GM19324 (cell line): ENCODE measurements around the gene KCNMA1.
A peak's percentile ranks its signal among the peaks of the same experiment; 100 is the strongest.

ENCODE experiments used
- ATAC-seq: cut with Tn5 transposase; IDR thresholded peaks from one replicate; pipeline ENCODE4 v1.9.1; 2021; ENCODE audit warnings: mild to moderate bottlenecking, moderate library complexity; ENCODE audit not compliant: unreplicated experiment, low FRiP score

KCNMA1 gene

DNA sequence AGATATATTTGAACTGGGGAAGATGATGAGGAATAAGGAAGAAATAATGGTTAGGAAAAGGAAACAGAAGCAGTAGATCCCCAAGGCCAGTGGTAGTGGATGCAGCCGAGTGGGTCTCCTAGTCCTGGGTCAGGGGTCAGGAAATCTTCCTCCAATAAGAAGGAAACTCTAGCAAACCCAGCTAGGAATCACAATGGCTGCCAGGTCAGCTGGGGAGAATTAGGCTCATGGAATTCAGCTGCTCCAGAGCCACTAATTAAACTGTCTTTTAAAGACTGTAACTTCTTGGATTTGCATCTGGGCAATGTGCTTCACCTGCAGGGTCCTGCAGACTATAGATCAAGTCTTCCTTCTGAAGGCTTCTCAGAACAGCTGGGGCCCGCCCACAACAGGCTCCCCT, 644.4 kb downstream of the KCNMA1 start:
- ATAC-seq: no peak

DNA sequence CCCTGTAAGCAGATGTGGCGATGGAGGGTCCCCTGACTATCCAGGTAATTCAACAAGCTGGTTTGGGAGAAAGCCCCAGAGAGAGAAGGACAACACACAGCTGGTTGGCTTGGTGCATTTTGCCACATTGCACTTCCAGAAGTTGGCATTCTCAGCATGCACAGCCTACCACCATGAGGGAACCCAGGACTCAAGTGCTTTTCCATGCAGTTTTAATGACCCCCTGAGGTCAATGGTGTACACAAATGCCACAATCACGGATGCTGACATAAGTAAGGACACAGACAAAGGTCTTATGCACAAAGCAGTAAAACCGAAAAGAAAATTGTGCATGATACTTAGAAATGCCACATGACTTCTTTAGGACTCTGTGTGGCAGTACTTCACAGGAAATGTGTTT, 645.1 kb downstream of the KCNMA1 start:
- no peak for ATAC-seq

- ATAC-seq: no peak
Observed at GRCh38 chr10:76991621-76992020, 646.0 kb downstream of the KCNMA1 start.

DNA sequence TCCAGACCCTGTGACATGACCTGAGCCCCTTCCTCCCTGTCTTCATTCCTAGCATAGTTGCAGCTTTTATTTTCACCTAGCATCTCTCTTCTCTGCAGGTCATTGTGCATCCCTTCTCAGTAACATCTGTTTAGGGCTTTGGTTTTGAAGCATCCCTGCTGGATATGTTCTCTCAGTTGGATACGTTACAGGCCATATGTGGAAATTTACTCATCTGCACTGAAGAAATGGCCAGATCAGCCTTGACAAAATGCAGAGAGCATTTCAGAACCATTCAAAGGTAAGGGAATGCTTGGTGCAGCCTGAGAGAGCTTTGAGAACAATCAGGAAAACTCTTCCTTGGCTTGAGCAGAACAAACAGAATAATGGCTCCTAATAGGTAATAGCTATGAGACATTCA, 647.0 kb downstream of the KCNMA1 start:
- ATAC-seq: no peak

- ATAC-seq: peak; percentile 80
Observed at GRCh38 chr10:76984559-76985443, 652.8 kb downstream of the KCNMA1 start.

DNA sequence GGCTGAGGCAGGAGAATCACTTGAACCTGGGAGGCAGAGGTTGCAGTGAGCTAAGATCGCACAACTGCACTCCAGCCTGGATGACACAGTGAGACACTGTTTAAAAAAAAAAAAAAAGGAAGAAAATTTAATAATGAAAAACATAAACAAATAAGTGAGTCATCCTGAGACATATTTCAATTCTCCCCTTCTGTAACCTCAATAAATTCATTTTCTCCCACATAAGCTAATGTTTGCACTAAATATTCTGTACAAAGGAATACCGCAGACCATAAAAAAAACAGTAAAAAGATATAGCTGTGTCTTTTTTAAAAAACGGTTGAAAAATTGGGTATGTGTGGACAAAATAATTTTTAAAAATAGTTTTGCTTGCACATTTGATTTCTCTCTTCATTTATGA, 654.0 kb downstream of the KCNMA1 start:
- ATAC-seq: no peak

DNA sequence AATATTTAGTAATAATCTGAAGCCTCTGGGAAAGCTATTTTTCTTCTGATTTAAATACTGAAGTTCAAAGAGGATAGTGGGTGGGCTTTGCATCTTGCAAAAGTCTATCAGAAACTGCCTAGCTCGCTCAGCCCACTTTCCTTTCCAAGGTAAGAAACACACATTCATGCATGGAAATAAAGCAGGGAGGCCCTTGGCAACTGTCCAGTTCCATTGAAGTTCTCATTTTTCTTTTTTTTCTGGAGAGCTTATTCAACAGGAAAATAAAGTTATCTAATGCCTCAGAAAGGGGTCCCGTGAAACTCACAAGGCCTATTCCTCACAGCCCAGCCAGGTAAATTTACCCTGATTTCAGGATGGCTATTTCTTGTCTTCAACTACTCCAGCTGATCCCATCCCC, 654.9 kb downstream of the KCNMA1 start:
- ATAC-seq: no peak

- ATAC-seq: no peak
Observed at GRCh38 chr10:76981251-76981650, 656.4 kb downstream of the KCNMA1 start.

DNA sequence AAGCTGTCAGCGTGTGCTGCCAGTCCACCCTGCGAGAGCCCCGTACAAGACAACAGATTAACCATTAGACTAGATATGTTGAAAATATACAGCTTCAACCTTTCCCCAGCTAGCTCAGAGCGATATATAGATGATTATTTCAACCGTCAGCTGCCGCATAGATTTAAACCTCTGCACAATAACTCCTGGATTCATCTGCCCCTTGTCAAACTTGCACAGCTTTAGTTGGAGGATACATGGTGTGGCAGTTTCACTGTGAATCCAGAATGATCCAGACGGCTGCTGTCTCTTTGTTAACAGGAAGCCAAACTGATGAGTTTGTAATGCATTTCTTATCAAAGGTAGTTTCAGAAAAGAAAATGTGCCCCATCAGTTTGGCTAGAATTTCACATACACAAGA, 659.7 kb downstream of the KCNMA1 start:
- ATAC-seq: no peak

GRCh38 chr10:76977046-76977445, 660.6 kb downstream of the KCNMA1 start:
- no peak for ATAC-seq

GRCh38 chr10:76976142-76976541, 661.5 kb downstream of the KCNMA1 start:
- no peak for ATAC-seq

GRCh38 chr10:76975126-76975525, 662.5 kb downstream of the KCNMA1 start:
- ATAC-seq: no peak

GRCh38 chr10:76974017-76974691, 663.5 kb downstream of the KCNMA1 start:
- no peak for ATAC-seq

GRCh38 chr10:76973091-76974016, 664.3 kb downstream of the KCNMA1 start:
- ATAC-seq: no peak

DNA sequence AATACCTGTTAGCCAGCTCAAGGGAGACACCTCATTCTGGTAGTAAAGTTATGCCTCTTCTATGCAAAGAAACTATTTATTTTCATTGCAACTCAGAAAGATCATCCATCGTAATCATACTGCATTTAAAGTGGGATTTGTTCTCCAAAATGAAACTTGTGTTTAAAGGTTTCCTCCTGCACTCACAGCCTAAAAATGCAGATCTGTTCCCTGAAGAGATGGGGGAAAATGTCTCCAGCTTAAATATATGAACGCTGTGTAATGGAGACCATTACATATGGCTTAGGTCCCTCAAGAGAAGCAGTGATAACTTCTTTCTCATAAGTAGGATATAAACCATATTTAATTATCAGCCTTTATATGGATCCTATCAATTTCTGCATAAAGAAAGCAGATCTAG, 665.1 kb downstream of the KCNMA1 start:
- no peak for ATAC-seq

DNA sequence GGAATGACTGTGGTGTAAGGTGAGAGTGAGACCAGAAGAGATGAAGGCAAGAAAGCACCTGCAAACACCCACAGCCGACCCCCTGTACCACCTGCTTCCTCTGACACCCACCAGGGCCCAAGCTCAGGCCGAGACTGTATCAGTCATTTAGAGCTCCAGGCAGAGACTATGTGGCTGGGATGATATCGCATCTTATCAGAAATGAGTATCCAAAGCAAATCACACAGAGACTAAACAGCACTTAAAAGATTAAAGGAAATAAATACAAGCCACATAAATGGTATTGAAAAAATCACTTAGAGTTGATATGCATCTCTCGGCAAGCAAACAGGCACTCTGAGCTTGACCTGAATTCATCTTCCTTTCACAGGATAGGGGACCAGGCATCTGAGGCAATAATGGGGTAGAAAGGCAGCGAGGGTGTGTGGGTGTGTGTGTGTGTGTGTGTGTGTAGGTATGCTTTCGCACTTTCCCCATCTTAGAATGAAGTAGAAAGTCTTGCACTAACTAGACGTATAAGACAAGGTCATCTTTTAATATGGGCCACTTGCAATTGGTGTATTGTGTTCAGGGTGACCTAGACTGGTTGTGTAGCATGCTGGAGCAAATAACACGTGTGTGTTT, 665.9 kb downstream of the KCNMA1 start:
- ATAC-seq: no peak

DNA sequence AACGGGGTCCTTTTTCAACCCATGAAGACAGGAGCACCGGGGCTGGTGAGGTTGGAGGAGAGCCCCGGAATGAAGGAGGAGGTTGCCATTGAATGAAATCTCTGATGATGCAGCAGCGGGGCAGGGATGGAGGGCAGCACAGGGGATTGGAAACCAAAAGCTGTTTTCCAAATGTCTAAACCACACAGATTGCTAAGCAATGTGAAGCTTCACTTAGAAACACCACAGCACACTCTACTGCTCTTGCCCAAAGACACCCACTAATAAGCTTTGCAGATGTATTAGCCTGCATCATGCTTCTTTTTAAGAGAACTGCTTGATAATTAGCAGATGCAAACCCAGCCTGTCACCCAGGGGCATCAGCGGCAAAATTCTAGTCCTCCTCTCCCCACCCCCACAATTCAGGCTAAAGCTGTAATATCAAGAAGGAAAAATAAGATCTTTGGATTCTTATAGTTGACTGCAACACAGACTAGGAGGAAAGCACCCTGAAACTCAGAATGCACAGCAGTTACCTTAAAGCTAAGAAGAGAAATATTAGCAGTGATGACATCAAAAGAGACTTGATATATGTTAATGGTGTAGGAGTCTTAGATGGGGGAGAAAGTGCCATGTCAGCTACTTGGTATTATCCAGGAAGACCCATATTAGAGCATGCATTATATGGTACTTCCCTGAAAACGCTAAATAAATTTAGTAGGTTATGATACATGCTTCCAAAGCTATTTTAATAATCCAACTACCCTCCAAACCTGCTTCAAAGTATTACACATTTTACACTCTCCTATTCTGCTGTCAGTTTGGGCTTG, 666.7 kb downstream of the KCNMA1 start:
- no peak for ATAC-seq

GRCh38 chr10:76969366-76969948, 668.2 kb downstream of the KCNMA1 start:
- no peak for ATAC-seq

DNA sequence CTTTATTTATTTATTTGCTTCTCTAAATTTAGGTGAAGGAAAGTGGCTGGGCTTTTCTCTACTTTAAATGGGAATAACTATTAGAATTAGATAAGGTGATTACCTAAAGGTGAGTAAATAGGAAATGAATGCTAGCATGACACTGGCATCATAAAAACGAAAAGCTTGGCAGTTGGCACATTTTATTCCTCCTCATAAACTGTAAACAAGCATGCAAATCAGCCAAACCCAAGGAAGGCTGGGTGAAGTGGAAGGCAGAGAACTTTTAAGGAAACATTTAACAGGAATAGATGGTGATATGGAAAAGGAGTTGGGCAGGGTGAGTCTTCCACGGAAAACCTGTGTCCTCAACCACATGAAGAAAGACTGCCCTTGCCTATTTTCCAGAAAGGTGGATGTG, 669.1 kb downstream of the KCNMA1 start:
- no peak for ATAC-seq
